HepG2 (cell line): Measurements from ENCODE around the gene NLRC4. TPM values are rescaled to one million over a fixed set of nuclear protein-coding genes. Genes with fewer than 3 reads are reported as not detected.

Experiments
- ARHGAP35 ChIP-seq: sonication (generic); formaldehyde crosslinking; IDR thresholded peaks from 2 replicates; pipeline ENCODE4 v1.9.0; 2022; ENCODE audit warnings: mild to moderate bottlenecking, inconsistent platforms, moderate library complexity, missing genetic modification reagents, borderline replicate concordance
- ARID2 ChIP-seq: sonication (generic); formaldehyde crosslinking; IDR thresholded peaks from 2 replicates; pipeline ENCODE4 v1.8.1; 2022; ENCODE audit warnings: mild to moderate bottlenecking, missing genetic modification reagents, borderline replicate concordance
- CEBPG ChIP-seq: IDR thresholded peaks from 2 replicates; pipeline ENCODE4 v1.6.1; 2016
- HMGXB3 ChIP-seq: sonication (generic); formaldehyde crosslinking; IDR thresholded peaks from 2 replicates; pipeline ENCODE4 v1.4.0; 2020; ENCODE audit warnings: missing genetic modification reagents, borderline replicate concordance
- KLF13 ChIP-seq: sonication (generic); formaldehyde crosslinking; IDR thresholded peaks from 2 replicates; pipeline ENCODE4 v1.4.0; 2020; ENCODE audit warnings: mild to moderate bottlenecking, missing genetic modification reagents
- MNT ChIP-seq: fragments of 450-650 bp; IDR thresholded peaks from 2 replicates; pipeline ENCODE4 v1.6.1; 2016
- RCOR2 ChIP-seq: IDR thresholded peaks from 2 replicates; pipeline ENCODE4 v1.6.1; 2016; ENCODE audit warnings: missing biosample characterization, missing genetic modification reagents
- REPIN1 ChIP-seq: sonication (generic); formaldehyde crosslinking; IDR thresholded peaks from 2 replicates; pipeline ENCODE4 v1.8.0; 2022; ENCODE audit warnings: missing genetic modification reagents, low read depth, mild to moderate bottlenecking, borderline replicate concordance
- RFX3 ChIP-seq: IDR thresholded peaks from 2 replicates; pipeline ENCODE4 v1.6.1; 2016; ENCODE audit warnings: missing biosample characterization, missing genetic modification reagents
- SALL1 ChIP-seq: sonication (generic); formaldehyde crosslinking; IDR thresholded peaks from 2 replicates; pipeline ENCODE4 v1.8.0; 2022; ENCODE audit warnings: mild to moderate bottlenecking, missing genetic modification reagents
- SKI ChIP-seq: fragments of 450-650 bp; IDR thresholded peaks from one replicate; pipeline ENCODE4 v1.6.1; 2018; ENCODE audit warnings: mild to moderate bottlenecking; ENCODE audit not compliant: partially characterized antibody
- SMAD3 ChIP-seq: sonication (generic); formaldehyde crosslinking; IDR thresholded peaks from 2 replicates; pipeline ENCODE4 v1.4.0; 2020; ENCODE audit warnings: missing genetic modification reagents
- SMC3 ChIP-seq: IDR thresholded peaks from 2 replicates; pipeline ENCODE4 v1.6.1; 2011; ENCODE audit warnings: low read length, improper control_type of control experiment
- SNAPC5 ChIP-seq: sonication (generic); formaldehyde crosslinking; IDR thresholded peaks from 2 replicates; pipeline ENCODE4 v1.8.1; 2023; ENCODE audit warnings: mild to moderate bottlenecking, missing genetic modification reagents, borderline replicate concordance
- SOX5 ChIP-seq: IDR thresholded peaks from 2 replicates; pipeline ENCODE4 v1.6.1; 2016; ENCODE audit warnings: borderline replicate concordance
- SRSF1 ChIP-seq: fragments of 200-400 bp; formaldehyde crosslinking; optimal IDR thresholded peaks from 2 replicates; pipeline ENCODE3; 2017; ENCODE audit warnings: mild to moderate bottlenecking, low read depth, low read length, moderate library complexity
- SYNCRIP ChIP-seq: fragments of 200-400 bp; formaldehyde crosslinking; IDR thresholded peaks from 2 replicates; pipeline ENCODE4 v1.6.1; 2018; ENCODE audit warnings: mild to moderate bottlenecking, low read depth, low read length; ENCODE audit not compliant: insufficient read depth
- ZBTB3 ChIP-seq: sonication (generic); formaldehyde crosslinking; IDR thresholded peaks from 2 replicates; pipeline ENCODE4 v1.4.0; 2020; ENCODE audit warnings: low read depth, mild to moderate bottlenecking, moderate library complexity, missing genetic modification reagents, borderline replicate concordance
- ZNF329 ChIP-seq: sonication (generic); formaldehyde crosslinking; IDR thresholded peaks from 2 replicates; pipeline ENCODE4 v1.9.0; 2021; ENCODE audit warnings: low read depth, mild to moderate bottlenecking, missing genetic modification reagents
- ZNF446 ChIP-seq: sonication (generic); formaldehyde crosslinking; IDR thresholded peaks from 2 replicates; pipeline ENCODE4 v1.5.0; 2020; ENCODE audit warnings: mild to moderate bottlenecking, missing genetic modification reagents
- ZNF839 ChIP-seq: sonication (generic); formaldehyde crosslinking; IDR thresholded peaks from 2 replicates; pipeline ENCODE4 v1.4.0; 2020; ENCODE audit warnings: missing genetic modification reagents, mild to moderate bottlenecking, borderline replicate concordance
- ZSCAN31 ChIP-seq: sonication (generic); formaldehyde crosslinking; IDR thresholded peaks from 2 replicates; pipeline ENCODE4 v1.5.0; 2020; ENCODE audit warnings: low read depth, mild to moderate bottlenecking, missing genetic modification reagents
- ZUFSP ChIP-seq: sonication (generic); formaldehyde crosslinking; IDR thresholded peaks from 2 replicates; pipeline ENCODE4 v1.9.0; 2021; ENCODE audit warnings: missing genetic modification reagents, mild to moderate bottlenecking, borderline replicate concordance
- polyA plus RNA-seq, 8 experiments: library from polyadenylated mRNA; depleted of rRNA in 3 of 8; stranded (reverse) in 7 of 8; unstranded in 1 of 8; fragments of >200 nt; fragmentation: Illumina TruSeq in 4 of 8; extraction: Trizol in 4 of 8; gene quantifications; 2 replicates each; pipeline versions ENCODE4 v1.2.1 to v1.2.3, GENCODE V29; 2011 to 2016; ENCODE audit warnings: low read depth in 4 of 8, missing spikeins in 1 of 8, mixed read lengths in 1 of 8; ENCODE audit not compliant: insufficient read depth in 1 of 8
- total RNA-seq, 5 experiments: library from RNA; depleted of rRNA; stranded (reverse); fragments of >200 nt; fragmentation: Illumina TruSeq; extraction: Trizol; gene quantifications; 2 replicates each; pipeline ENCODE4 v1.2.3, GENCODE V29; 2016; ENCODE audit warnings: low read depth in 1 of 5

The NLRC4 gene
- total and polyA plus RNA-seq, 2 of the 13 experiments (the other 11 are each of a cell fraction or from before 2014, with no cell fraction given): 0.15 to 0.29 TPM

- TF ChIP-seq RCOR2 (CRISPR knock-in tag): peak; percentile 75; the same call in 1 of the 2 replicates
- no peak for TF ChIP-seq RFX3 (CRISPR knock-in tag)
- TF ChIP-seq SMC3: no peak
- TF ChIP-seq SYNCRIP: no peak
- peak; percentile 29; the same call in 1 of the 2 replicates for TF ChIP-seq SALL1 (CRISPR knock-in tag)
- TF ChIP-seq HMGXB3: 0 out of 2 replicates have a peak, but pooled peaks have one; percentile 26
- no peak for TF ChIP-seq ARID2
- no peak for TF ChIP-seq ARHGAP35 (CRISPR knock-in tag)
- peak; percentile 83 for TF ChIP-seq CEBPG (CRISPR knock-in tag)
- no peak for TF ChIP-seq MNT
- TF ChIP-seq SMAD3 (CRISPR knock-in tag): peak; percentile 71; the same call in 1 of the 2 replicates
- TF ChIP-seq ZUFSP (CRISPR knock-in tag): no peak
- TF ChIP-seq REPIN1 (CRISPR knock-in tag): no peak
- TF ChIP-seq KLF13 (CRISPR knock-in tag): no peak
- TF ChIP-seq SOX5: peak; percentile 87; the same call in 1 of the 2 replicates
- TF ChIP-seq ZBTB3 (CRISPR knock-in tag): no peak
- TF ChIP-seq ZNF329: no peak
- TF ChIP-seq ZSCAN31 (CRISPR knock-in tag): no peak
- TF ChIP-seq SKI: no peak
- no peak for TF ChIP-seq ZNF446 (CRISPR knock-in tag)
- TF ChIP-seq ZNF839 (CRISPR knock-in tag): no peak
- TF ChIP-seq SRSF1: no peak
- no peak for TF ChIP-seq SNAPC5 (CRISPR knock-in tag)
Measured at GRCh38 chr2:32289165-32289999, 24.7 kb upstream of the NLRC4 start (continued).
